Endodermal cell (in vitro differentiated cells): Measurements from ENCODE around the gene FOXL2NB. TPM values are rescaled to one million over a fixed set of nuclear protein-coding genes. Genes with fewer than 3 reads are reported as not detected.

Experiments used
- DNase-seq: peaks from one replicate; pipeline ENCODE4 v3.0.0-alpha.2; 2017
- H3K27ac ChIP-seq: 2 replicates; pipeline ENCODE4 v1.5.1; 2013; ENCODE audit warnings: mild to moderate bottlenecking, low read depth, low read length, moderate library complexity
- H3K27me3 ChIP-seq: 2 replicates; pipeline ENCODE4 v1.6.1; 2013; ENCODE audit warnings: mild to moderate bottlenecking, low read length, moderate library complexity; ENCODE audit not compliant: insufficient read depth, control insufficient read depth, poor library complexity, severe bottlenecking
- H3K36me3 ChIP-seq: 2 replicates; pipeline ENCODE4 v1.7.0; 2013; ENCODE audit warnings: mild to moderate bottlenecking, low read length, moderate library complexity; ENCODE audit not compliant: control insufficient read depth, insufficient read depth
- H3K4me1 ChIP-seq: one replicate; pipeline ENCODE4 v1.7.0; 2013; ENCODE audit warnings: low read length; ENCODE audit not compliant: control insufficient read depth, insufficient read depth
- H3K4me3 ChIP-seq: 2 replicates; pipeline ENCODE4 v1.5.1; 2013; ENCODE audit warnings: mild to moderate bottlenecking, low read length, moderate library complexity
- H3K9ac ChIP-seq: 2 replicates; pipeline ENCODE4 v1.6.1; 2013; ENCODE audit warnings: mild to moderate bottlenecking, low read length, moderate library complexity; ENCODE audit not compliant: poor library complexity, severe bottlenecking; ENCODE audit errors: extremely low read depth
- H3K9me3 ChIP-seq: 2 replicates; pipeline ENCODE4 v1.6.1; 2013; ENCODE audit warnings: mild to moderate bottlenecking, low read length, moderate library complexity; ENCODE audit not compliant: control insufficient read depth
- H3K27ac Mint-ChIP-seq: 2 replicates; pipeline ENCODE4 v1.8.0; 2020; ENCODE audit warnings: mixed read lengths
- H3K27me3 Mint-ChIP-seq: 2 replicates; pipeline ENCODE4 v1.8.0; 2021; ENCODE audit warnings: mild to moderate bottlenecking, mixed read lengths; ENCODE audit not compliant: insufficient read depth
- H3K36me3 Mint-ChIP-seq: 2 replicates; pipeline ENCODE4 v1.8.0; 2020; ENCODE audit warnings: low read depth, mixed read lengths
- H3K4me1 Mint-ChIP-seq: 2 replicates; pipeline ENCODE4 v1.8.0; 2020; ENCODE audit warnings: mixed read lengths
- H3K4me3 Mint-ChIP-seq: 2 replicates; pipeline ENCODE4 v1.8.0; 2020; ENCODE audit warnings: mild to moderate bottlenecking, moderate library complexity, mixed read lengths
- H3K9me3 Mint-ChIP-seq: 2 replicates; pipeline ENCODE4 v1.8.0; 2020; ENCODE audit warnings: mild to moderate bottlenecking, mixed read lengths
- CTCF ChIP-seq: fragments of 200-600 bp; sonication (generic); conservative IDR thresholded peaks from 2 replicates; pipeline ENCODE4 v1.5.0; 2021; ENCODE audit warnings: antibody characterized with exemption, mild to moderate bottlenecking
- WGBS, 2 experiments: methylation state at CpG; one replicate each; pipeline versions ENCODE4 v1.1.5 to v1.1.7; 2013; ENCODE audit warnings: missing lambda C conversion rate in 2 of 2, mixed read lengths in 1 of 2; ENCODE audit not compliant: insufficient coverage in 1 of 2, insufficient read length in 1 of 2; 5-methylcytosine and 5-hydroxymethylcytosine counted together
- total RNA-seq, 2 donors: library from RNA; stranded (reverse); fragmentation: NEBNext Ultra II Directional in 1 of 2; extraction: Animal tissue kit (Norgen Biotek cat#: 25700) in 1 of 2; gene quantifications; 2 replicates in 1 of 2; 3 replicates in 1 of 2; pipeline ENCODE4 v1.2.1, GENCODE V29; 2021

The FOXL2NB gene
- total RNA-seq, 2 donors from 2014 or later: 0.24 to 0.40 TPM

- H3K27ac ChIP-seq: no peak overlapping the region
- peaks cover 17% of the 10 kb centered on the region for H3K27me3 Mint-ChIP-seq
- no peaks in the 10 kb centered on the region for H3K36me3 ChIP-seq
- H3K9me3 Mint-ChIP-seq: no peaks in the 10 kb centered on the region
- H3K9me3 ChIP-seq: no peaks in the 10 kb centered on the region
- no peaks in the 10 kb centered on the region for H3K4me1 ChIP-seq
- no peak overlapping the region for H3K9ac ChIP-seq
- no peaks in the 10 kb centered on the region for H3K36me3 Mint-ChIP-seq
- peaks cover 9% of the 10 kb centered on the region for H3K27me3 ChIP-seq
- no peaks in the 10 kb centered on the region for H3K4me1 Mint-ChIP-seq
- H3K27ac Mint-ChIP-seq: no peak overlapping the region
- TF ChIP-seq CTCF: no peak
- WGBS, 2 experiments: 86 to 95% methylated on average over 4 of the region's 4 CpGs
- H3K4me3 ChIP-seq: no peak overlapping the region
- no peak overlapping the region for H3K4me3 Mint-ChIP-seq
- DNase-seq: no peak
Observed at GRCh38 chr3:138985932-138986331, 38.9 kb downstream of the FOXL2NB start.

DNA sequence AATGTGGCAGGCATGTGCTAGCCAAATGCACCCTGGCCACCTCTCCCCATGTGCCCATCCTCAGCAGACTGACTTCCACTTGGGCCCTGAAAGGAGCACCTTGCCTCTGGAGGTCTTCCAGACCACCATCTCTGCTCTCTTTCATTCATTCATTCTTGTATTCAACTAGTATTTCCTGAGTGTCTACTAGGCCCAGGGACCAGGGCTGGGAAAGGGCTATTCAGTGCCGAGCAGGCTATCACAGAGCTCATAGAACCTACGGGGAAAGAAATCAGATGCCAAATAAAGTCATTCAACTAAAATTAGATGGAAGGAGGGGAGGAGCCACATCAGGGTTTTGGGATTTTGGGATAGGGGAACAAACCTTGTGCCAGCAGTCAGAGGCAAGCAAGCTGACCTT lies 40.2 kb downstream of the FOXL2NB start:
- WGBS, 2 experiments: 95 to 100% methylated on average over 2 of the region's 2 CpGs

GRCh38 chr3:138995706-138996105 lies 48.7 kb downstream of the FOXL2NB start:
- Mint-ChIP-seq H3K4me1 (no peaks in the 10 kb centered on the region), H3K36me3 (no peaks in the 10 kb centered on the region), H3K9me3 (no peaks in the 10 kb centered on the region), H3K4me3 (no peak overlapping the region), H3K27ac (no peak overlapping the region), H3K27me3 (peaks cover 34% of the 10 kb centered on the region)
- Histone ChIP-seq H3K36me3 (no peaks in the 10 kb centered on the region), H3K27ac (no peak overlapping the region), H3K27me3 (peaks cover 27% of the 10 kb centered on the region), H3K9me3 (no peaks in the 10 kb centered on the region), H3K9ac (no peak overlapping the region), H3K4me1 (no peaks in the 10 kb centered on the region), H3K4me3 (no peak overlapping the region)
- TF ChIP-seq CTCF: no peak
- DNase-seq: no peak
- 100% methylated on average over 1 of the region's 1 CpG; no CpG with 5 or more reads in 1 of the 2 experiments for WGBS, 2 experiments

More for the DNA sequence above, 40.2 kb downstream of the FOXL2NB start:
- Histone ChIP-seq H3K27ac (no peak overlapping the region), H3K9ac (no peak overlapping the region), H3K36me3 (no peaks in the 10 kb centered on the region), H3K4me3 (no peak overlapping the region), H3K9me3 (no peaks in the 10 kb centered on the region), H3K27me3 (no peaks in the 10 kb centered on the region), H3K4me1 (no peaks in the 10 kb centered on the region)
- Mint-ChIP-seq H3K4me1 (no peaks in the 10 kb centered on the region), H3K4me3 (no peak overlapping the region), H3K36me3 (no peaks in the 10 kb centered on the region), H3K27ac (no peak overlapping the region), H3K9me3 (no peaks in the 10 kb centered on the region), H3K27me3 (peaks cover 14% of the 10 kb centered on the region)
- TF ChIP-seq CTCF: no peak
- DNase-seq: no peak

Other genes with a start within 250 kb of the FOXL2NB start
- 10 to 100 TPM; 51.4 to 53.0 TPM for gene PIK3CB, start 112.3 kb upstream of the FOXL2NB start, total RNA-seq
- under 1 TPM; 0.11 to 0.24 TPM for gene FOXL2, start 80 bp upstream of the FOXL2NB start, total RNA-seq
- not detected for gene PRR23A, start 59.1 kb downstream of the FOXL2NB start, total RNA-seq
- not detected for gene PRR23B, start 73.7 kb downstream of the FOXL2NB start, total RNA-seq
- gene PRR23C, start 97.7 kb downstream of the FOXL2NB start, total RNA-seq: not detected